ENCODE data around the gene RBM43. TPM values are rescaled to one million over a fixed set of nuclear protein-coding genes. Genes with fewer than 3 reads are reported as not detected.
"Not testable (repeated sequence)": the region's sequence is repeated elsewhere in the genome, so short reads cannot be mapped to it uniquely, and the experiment has no call there.

RBM43 gene
- total RNA-seq, 1 donor from 2014 or later = 9.8 TPM

- DNase-seq = no peak
Observed at GRCh38 chr2:151268085-151268484, 6.4 kb upstream of the RBM43 start.

GRCh38 chr2:151267537-151267936 lies 5.9 kb upstream of the RBM43 start:
- DNase-seq = no peak

GRCh38 chr2:151265991-151266390 lies 4.3 kb upstream of the RBM43 start:
- DNase-seq = no peak

GRCh38 chr2:151264157-151264825 lies 2.6 kb upstream of the RBM43 start:
- DNase-seq = peak; percentile 24

- no peak for DNase-seq
Observed at GRCh38 chr2:151262629-151263028, 966 bp upstream of the RBM43 start.

GRCh38 chr2:151261977-151262291 lies 271 bp upstream of the RBM43 start:
- DNase-seq = no peak

- no peak for DNase-seq
Observed at GRCh38 chr2:151260573-151261230, 961 bp downstream of the RBM43 start.

GRCh38 chr2:151258121-151258520 lies 3.5 kb downstream of the RBM43 start:
- DNase-seq = peak; percentile 66

- no peak for DNase-seq
Observed at GRCh38 chr2:151252646-151253045, 9.0 kb downstream of the RBM43 start.

GRCh38 chr2:151251012-151251411 lies 10.7 kb downstream of the RBM43 start:
- peak; percentile 15 for DNase-seq

- no peak for DNase-seq
Observed at GRCh38 chr2:151247432-151247831, 14.2 kb downstream of the RBM43 start.

- DNase-seq = no peak
Observed at GRCh38 chr2:151246152-151246551, 15.5 kb downstream of the RBM43 start.

GRCh38 chr2:151243468-151243867 lies 18.2 kb downstream of the RBM43 start:
- no peak for DNase-seq

GRCh38 chr2:151241224-151241623 lies 20.4 kb downstream of the RBM43 start:
- no peak for DNase-seq

GRCh38 chr2:151240433-151240832 lies 21.2 kb downstream of the RBM43 start:
- DNase-seq = no peak

GRCh38 chr2:151239624-151240023 lies 22.0 kb downstream of the RBM43 start:
- DNase-seq = no peak

- DNase-seq = peak; percentile 90
Observed at GRCh38 chr2:151238527-151239487, 22.9 kb downstream of the RBM43 start.

- no peak for DNase-seq
Observed at GRCh38 chr2:151237422-151238025, 24.1 kb downstream of the RBM43 start.

- DNase-seq = not testable (repeated sequence)
Observed at GRCh38 chr2:151233760-151234159, 27.9 kb downstream of the RBM43 start.

- not testable (repeated sequence) for DNase-seq
Observed at GRCh38 chr2:151233288-151233687, 28.4 kb downstream of the RBM43 start.

GRCh38 chr2:151230627-151231140 lies 31.0 kb downstream of the RBM43 start:
- DNase-seq = no peak

GRCh38 chr2:151228847-151229512 lies 32.7 kb downstream of the RBM43 start:
- no peak for DNase-seq
